Calu3 (cell line): ENCODE data around the gene RNLS. TPM values are rescaled to one million over a fixed set of nuclear protein-coding genes. Genes with fewer than 3 reads are reported as not detected.

Experiments used
- BruUV-seq: library from RNA; stranded (reverse); fragments of 400-500 nt; replicated peaks from 2 replicates; lab custom pipeline; 2021; lab: Mats Ljungman, UMichigan
- CTCF ChIA-PET: fragments of 300-600 bp; sonication (Branson Sonifier 250); formaldehyde crosslinking; loops from one replicate; lab custom pipeline; 2022; ENCODE audit warnings: antibody characterized with exemption; lab: Charles Lee
- DNase-seq: peaks from one replicate; pipeline ENCODE4 v3.0.0; 2022
- H3K27ac Mint-ChIP-seq: one replicate; pipeline ENCODE4 v1.8.0; 2022; ENCODE audit warnings: mixed read lengths; ENCODE audit not compliant: unreplicated experiment
- H3K27me3 Mint-ChIP-seq: one replicate; pipeline ENCODE4 v1.8.0; 2022; ENCODE audit warnings: mixed read lengths; ENCODE audit not compliant: unreplicated experiment
- H3K36me3 Mint-ChIP-seq: one replicate; pipeline ENCODE4 v1.8.0; 2022; ENCODE audit warnings: mild to moderate bottlenecking, moderate library complexity, mixed read lengths; ENCODE audit not compliant: insufficient read depth, unreplicated experiment
- H3K4me1 Mint-ChIP-seq: one replicate; pipeline ENCODE4 v1.8.0; 2022; ENCODE audit warnings: mild to moderate bottlenecking, low read depth, mixed read lengths; ENCODE audit not compliant: unreplicated experiment
- H3K4me3 Mint-ChIP-seq: one replicate; pipeline ENCODE4 v1.8.0; 2022; ENCODE audit warnings: mild to moderate bottlenecking, low read depth, moderate library complexity, mixed read lengths; ENCODE audit not compliant: unreplicated experiment
- H3K9me3 Mint-ChIP-seq: one replicate; pipeline ENCODE4 v1.8.0; 2022; ENCODE audit warnings: low read depth, mixed read lengths; ENCODE audit not compliant: unreplicated experiment
- intact Hi-C: fragments of 100-400 bp; cut with micrococcal nuclease; formaldehyde crosslinking; loops from one replicate; pipeline ENCODE4 v1.10.0; 2022; ENCODE audit not compliant: unreplicated experiment
- total RNA-seq: library from RNA; stranded (reverse); gene quantifications from 2 replicates; pipeline ENCODE4 v1.2.3, GENCODE V29; 2022
- TF ChIP-seq, protein P1 (sequence below): fragments of 200-600 bp; IDR thresholded peaks from one replicate; pipeline ENCODE4 v1.8.0; 2022; ENCODE audit warnings: antibody characterized with exemption; ENCODE audit not compliant: unreplicated experiment

The RNLS gene
- total RNA-seq, 1 experiment from 2014 or later = 6.3 TPM

DNA sequence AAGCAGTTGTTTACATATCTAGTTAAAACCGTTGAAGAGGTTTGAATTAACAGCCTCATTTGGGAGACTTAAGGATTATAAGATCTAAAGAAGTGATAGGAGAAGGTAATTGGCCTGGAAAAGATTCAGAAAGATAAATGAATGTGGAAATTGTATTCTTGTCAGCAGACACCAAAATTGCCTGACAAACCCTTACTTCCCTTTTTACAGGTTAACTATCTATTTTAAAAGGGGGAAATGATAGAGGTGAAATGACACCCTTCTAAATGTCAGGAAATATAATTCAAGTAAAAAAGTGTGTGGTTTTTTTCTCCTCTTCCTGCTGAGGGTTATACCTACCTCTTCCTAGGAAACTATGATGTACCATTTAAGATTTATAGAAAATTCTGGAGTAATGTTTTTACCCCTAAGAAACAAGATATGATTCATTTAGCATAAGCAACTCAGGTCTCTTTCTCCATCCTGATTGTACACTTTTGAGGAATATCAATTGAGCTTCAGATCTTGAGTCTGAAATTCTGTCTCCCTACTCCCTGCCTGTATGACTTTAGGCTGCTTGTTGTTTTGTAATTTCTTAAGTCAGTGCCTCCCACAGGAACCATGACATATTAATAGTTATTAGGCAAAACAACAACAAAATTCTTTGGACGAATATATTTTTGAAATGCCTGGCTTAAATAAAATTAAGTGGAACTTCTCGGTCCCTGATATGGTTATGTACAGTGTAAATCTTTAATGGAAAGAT, 250.4 kb downstream of the RNLS start:
- Mint-ChIP-seq H3K27ac (no peak overlapping the region), H3K36me3 (no peaks in the 10 kb centered on the region), H3K27me3 (no peaks in the 10 kb centered on the region), H3K9me3 (no peaks in the 10 kb centered on the region), H3K4me3 (no peak overlapping the region), H3K4me1 (no peaks in the 10 kb centered on the region)
- TF ChIP-seq, protein P1, sequence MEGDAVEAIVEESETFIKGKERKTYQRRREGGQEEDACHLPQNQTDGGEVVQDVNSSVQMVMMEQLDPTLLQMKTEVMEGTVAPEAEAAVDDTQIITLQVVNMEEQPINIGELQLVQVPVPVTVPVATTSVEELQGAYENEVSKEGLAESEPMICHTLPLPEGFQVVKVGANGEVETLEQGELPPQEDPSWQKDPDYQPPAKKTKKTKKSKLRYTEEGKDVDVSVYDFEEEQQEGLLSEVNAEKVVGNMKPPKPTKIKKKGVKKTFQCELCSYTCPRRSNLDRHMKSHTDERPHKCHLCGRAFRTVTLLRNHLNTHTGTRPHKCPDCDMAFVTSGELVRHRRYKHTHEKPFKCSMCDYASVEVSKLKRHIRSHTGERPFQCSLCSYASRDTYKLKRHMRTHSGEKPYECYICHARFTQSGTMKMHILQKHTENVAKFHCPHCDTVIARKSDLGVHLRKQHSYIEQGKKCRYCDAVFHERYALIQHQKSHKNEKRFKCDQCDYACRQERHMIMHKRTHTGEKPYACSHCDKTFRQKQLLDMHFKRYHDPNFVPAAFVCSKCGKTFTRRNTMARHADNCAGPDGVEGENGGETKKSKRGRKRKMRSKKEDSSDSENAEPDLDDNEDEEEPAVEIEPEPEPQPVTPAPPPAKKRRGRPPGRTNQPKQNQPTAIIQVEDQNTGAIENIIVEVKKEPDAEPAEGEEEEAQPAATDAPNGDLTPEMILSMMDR = no peak
- no TSS peak for BruUV-seq
- CTCF ChIA-PET = no interaction called here
- no peak for DNase-seq
- intact Hi-C loops = no loop called here

DNA sequence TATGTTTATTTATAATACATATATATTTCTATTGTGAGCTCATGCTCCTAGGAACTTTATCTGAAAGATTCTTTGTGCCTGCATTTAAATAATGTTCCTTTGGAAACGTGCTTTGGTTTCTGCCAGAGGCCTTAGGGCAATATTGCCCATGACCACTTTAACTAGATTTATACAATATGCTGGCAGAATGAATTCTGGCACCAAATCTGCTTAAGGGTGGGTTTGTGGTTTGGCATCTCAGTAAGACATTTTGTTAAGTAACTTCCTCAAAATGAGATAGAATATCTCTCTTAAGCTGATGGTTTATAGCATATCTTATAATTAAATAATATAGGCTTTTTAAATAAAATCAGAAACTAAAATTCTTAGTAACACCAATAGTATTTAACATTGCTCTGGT, 252.9 kb downstream of the RNLS start:
- no peaks in the 10 kb centered on the region for H3K4me1 Mint-ChIP-seq
- H3K27ac Mint-ChIP-seq = no peak overlapping the region
- DNase-seq = no peak
- no peaks in the 10 kb centered on the region for H3K9me3 Mint-ChIP-seq
- CTCF ChIA-PET = interaction anchor here (0.7 kb wide), 1 partner anchor 250 kb away, joined by 3 read pairs; no protein-coding TSS in a partner anchor
- BruUV-seq = no TSS peak
- intact Hi-C loops = no loop called here
- H3K27me3 Mint-ChIP-seq = no peaks in the 10 kb centered on the region
- H3K4me3 Mint-ChIP-seq = no peak overlapping the region
- no peaks in the 10 kb centered on the region for H3K36me3 Mint-ChIP-seq
- TF ChIP-seq, protein P1 = no peak

DNA sequence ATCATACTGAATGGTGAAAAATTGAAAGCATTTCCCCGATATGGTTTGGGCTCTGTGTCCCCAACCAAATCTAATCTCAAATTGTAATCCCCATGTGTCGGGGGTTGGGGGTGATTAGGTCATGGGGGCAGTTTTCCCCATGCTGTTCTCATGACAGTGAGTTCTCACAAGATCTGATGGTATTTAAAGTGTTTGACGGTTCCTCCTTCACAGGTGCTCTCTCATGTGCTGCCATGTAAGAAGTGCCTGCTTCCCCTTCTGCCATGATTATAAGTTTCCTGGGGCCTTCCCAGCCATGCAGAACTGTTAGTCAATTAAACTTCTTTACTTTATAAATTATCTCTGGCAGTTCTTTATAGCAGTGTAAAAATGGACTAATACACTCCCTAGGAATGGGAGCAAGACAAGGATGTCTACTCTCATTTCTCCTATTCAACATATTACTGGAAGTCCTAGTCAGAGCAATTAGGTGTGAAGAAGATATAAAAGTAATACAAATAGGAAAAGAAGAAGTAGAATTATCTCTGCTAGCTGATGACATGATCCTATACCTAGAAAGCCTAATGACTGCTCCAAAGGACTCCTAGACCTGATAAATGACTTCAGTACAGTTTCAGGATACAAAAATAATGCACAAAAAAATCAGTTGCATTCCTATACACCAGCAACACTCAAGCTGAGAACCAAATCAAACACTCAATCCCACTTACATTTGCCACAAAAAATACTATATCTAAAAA, 260.6 kb downstream of the RNLS start:
- Mint-ChIP-seq H3K4me1 (no peaks in the 10 kb centered on the region), H3K36me3 (no peaks in the 10 kb centered on the region), H3K27me3 (no peaks in the 10 kb centered on the region), H3K4me3 (no peak overlapping the region), H3K27ac (no peak overlapping the region), H3K9me3 (peaks cover 16% of the 10 kb centered on the region)
- CTCF ChIA-PET = no interaction called here
- intact Hi-C loops = no loop called here
- DNase-seq = no peak
- TF ChIP-seq, protein P1 = no peak
- BruUV-seq = no TSS peak

DNA sequence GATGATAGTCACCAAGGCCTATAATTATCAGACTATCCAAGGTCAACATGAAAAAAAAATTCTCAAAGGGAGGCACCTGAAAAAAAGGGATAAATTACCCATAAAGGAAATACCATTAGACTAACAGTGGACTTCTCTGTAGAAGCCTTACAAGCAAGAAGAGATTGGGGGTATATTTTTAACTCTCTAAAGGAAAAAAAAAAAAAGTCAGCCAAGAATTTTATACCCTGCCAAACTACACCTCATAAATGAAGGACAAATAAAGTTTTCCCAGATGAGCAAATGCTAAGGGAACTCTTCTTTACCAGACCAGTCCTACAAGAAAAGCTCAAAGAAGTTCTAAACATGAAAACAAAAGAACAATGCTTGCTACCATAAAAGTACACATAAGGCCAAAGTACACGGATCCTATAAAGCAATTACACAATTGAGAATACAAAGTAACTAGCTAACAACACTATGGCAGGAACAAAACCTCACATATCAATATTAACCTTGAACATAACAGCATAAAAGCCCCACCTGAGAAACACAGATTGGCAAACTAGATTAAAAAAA, 263.1 kb downstream of the RNLS start:
- DNase-seq = no peak
- Mint-ChIP-seq H3K4me1 (no peaks in the 10 kb centered on the region), H3K9me3 (peaks cover 16% of the 10 kb centered on the region), H3K27me3 (no peaks in the 10 kb centered on the region), H3K27ac (no peak overlapping the region), H3K36me3 (no peaks in the 10 kb centered on the region), H3K4me3 (no peak overlapping the region)
- CTCF ChIA-PET = no interaction called here
- intact Hi-C loops = no loop called here
- BruUV-seq = no TSS peak
- TF ChIP-seq, protein P1 = no peak
